Naive thymus-derived CD4-positive, alpha-beta T cell (primary cell): ENCODE measurements around the gene PAX5. TPM values are rescaled to one million over a fixed set of nuclear protein-coding genes. Genes with fewer than 3 reads are reported as not detected.

Source experiments
- ATAC-seq: fragments of 150-1000 bp; cut with Tn5 transposase; 2 replicates; pipeline ENCODE4 v1.10.0; 2021; ENCODE audit warnings: mild to moderate bottlenecking, moderate library complexity
- CTCF ChIA-PET: fragments of 350-600 bp; sonication (Branson Sonifier 250); formaldehyde crosslinking; loops from one replicate; lab custom pipeline; 2021; ENCODE audit warnings: antibody characterized with exemption; lab: Charles Lee
- POLR2A ChIA-PET: fragments of 350-600 bp; sonication (Branson Sonifier 250); formaldehyde crosslinking; loops from one replicate; lab custom pipeline; 2021; ENCODE audit warnings: antibody characterized with exemption, inconsistent platforms; lab: Charles Lee
- DNase-seq, 9 donors: peaks; one replicate each; pipeline versions ENCODE4 v3.0.0 to v3.0.0-alpha.2; 2020 to 2022; ENCODE audit warnings: mixed read lengths in 1 of 9
- H3K27ac ChIP-seq: one replicate; pipeline ENCODE4 v1.7.0; 2013; ENCODE audit warnings: mild to moderate bottlenecking, low read depth, low read length, moderate library complexity
- H3K27me3 ChIP-seq, 2 donors: one replicate each; pipeline ENCODE4 v1.7.0; 2013; ENCODE audit warnings: low read length in 2 of 2, mild to moderate bottlenecking in 2 of 2, moderate library complexity in 2 of 2; ENCODE audit not compliant: control insufficient read depth in 2 of 2, insufficient read depth in 2 of 2
- H3K36me3 ChIP-seq, 3 experiments: 1 replicate in 2 of 3; 2 replicates in 1 of 3; pipeline ENCODE4 v1.7.0; 2013; ENCODE audit warnings: low read length in 3 of 3, mild to moderate bottlenecking in 3 of 3, moderate library complexity in 1 of 3; ENCODE audit not compliant: insufficient read depth in 3 of 3, control insufficient read depth in 2 of 3
- H3K4me1 ChIP-seq, 2 donors: one replicate each; pipeline ENCODE4 v1.7.0; 2013; ENCODE audit warnings: low read length in 2 of 2, mild to moderate bottlenecking in 2 of 2, moderate library complexity in 1 of 2; ENCODE audit not compliant: control insufficient read depth in 2 of 2, insufficient read depth in 2 of 2
- H3K4me3 ChIP-seq: 2 replicates; pipeline ENCODE4 v1.7.0; 2013; ENCODE audit warnings: mild to moderate bottlenecking, low read length
- H3K9me3 ChIP-seq, 3 experiments: 1 replicate in 2 of 3; 2 replicates in 1 of 3; pipeline ENCODE4 v1.7.0; 2013; ENCODE audit warnings: low read length in 3 of 3; ENCODE audit not compliant: control insufficient read depth in 2 of 3
- H3K27ac Mint-ChIP-seq, 9 donors: one replicate each; pipeline ENCODE4 v1.8.0; 2020 to 2022; ENCODE audit warnings: mixed read lengths in 9 of 9, mild to moderate bottlenecking in 8 of 9, moderate library complexity in 5 of 9, inconsistent platforms in 2 of 9
- H3K27me3 Mint-ChIP-seq, 5 donors: one replicate each; pipeline ENCODE4 v1.8.0; 2021 to 2022; ENCODE audit warnings: mixed read lengths in 5 of 5, mild to moderate bottlenecking in 1 of 5
- H3K36me3 Mint-ChIP-seq, 5 donors: one replicate each; pipeline ENCODE4 v1.8.0; 2020 to 2022; ENCODE audit warnings: mixed read lengths in 5 of 5, mild to moderate bottlenecking in 3 of 5, inconsistent platforms in 1 of 5
- H3K4me1 Mint-ChIP-seq, 7 donors: one replicate each; pipeline ENCODE4 v1.8.0; 2020 to 2022; ENCODE audit warnings: mixed read lengths in 7 of 7, mild to moderate bottlenecking in 3 of 7, inconsistent platforms in 1 of 7
- H3K4me3 Mint-ChIP-seq, 10 donors: one replicate each; pipeline ENCODE4 v1.8.0; 2020 to 2022; ENCODE audit warnings: mild to moderate bottlenecking in 10 of 10, mixed read lengths in 10 of 10, moderate library complexity in 6 of 10, inconsistent platforms in 2 of 10
- H3K9me3 Mint-ChIP-seq, 11 donors: one replicate each; pipeline ENCODE4 v1.8.0; 2020 to 2022; ENCODE audit warnings: mixed read lengths in 11 of 11, mild to moderate bottlenecking in 4 of 11, inconsistent platforms in 1 of 11, moderate library complexity in 1 of 11
- intact Hi-C, 2 donors: fragments of 100-400 bp; cut with micrococcal nuclease; formaldehyde crosslinking; loops; one replicate each; pipeline ENCODE4 v1.15.1; 2023
- polyA plus RNA-seq, 2 donors: library from polyadenylated mRNA; unstranded; fragments of 300-500 nt; fragmentation: Illumina TruSeq; gene quantifications; one replicate each; pipeline ENCODE4 v1.2.3, GENCODE V29; 2021
- total RNA-seq, 6 experiments: library from RNA in 5 of 6; stranded (reverse) in 5 of 6; gene quantifications; 1 replicate in 5 of 6; 2 replicates in 1 of 6; pipeline ENCODE4 v1.2.3 and lab custom pipeline; 2021 to 2026

PAX5 gene
- total and polyA plus RNA-seq, 7 experiments from 2014 or later = 0.10 to 8.0 (median 0.38) TPM; not detected in 1

- ChIA-PET POLR2A (no interaction called here), CTCF (no interaction called here)
- no peaks in the 10 kb centered on the region for H3K9me3 ChIP-seq
- H3K27me3 Mint-ChIP-seq = peaks cover 0 to 13% (median 4%) of the 10 kb centered on the region in 5 donors
- H3K4me1 ChIP-seq = no peaks in the 10 kb centered on the region
- H3K36me3 Mint-ChIP-seq = no peaks in the 10 kb centered on the region
- no peaks in the 10 kb centered on the region for H3K36me3 ChIP-seq
- no peaks in the 10 kb centered on the region for H3K27me3 ChIP-seq
- H3K27ac ChIP-seq = no peak overlapping the region
- intact Hi-C loops = no loop called here
- H3K4me3 ChIP-seq = no peak overlapping the region
- H3K9me3 Mint-ChIP-seq = no peaks in the 10 kb centered on the region
- no peak overlapping the region for H3K4me3 Mint-ChIP-seq
- no peak for ATAC-seq
- H3K4me1 Mint-ChIP-seq = peaks cover 0 to 1% (median 0%) of the 10 kb centered on the region in 7 donors
- DNase-seq = no peak
- no peak overlapping the region for H3K27ac Mint-ChIP-seq
These were observed 198.6 kb downstream of the PAX5 start for GRCh38 chr9:36835271-36835996.

DNA sequence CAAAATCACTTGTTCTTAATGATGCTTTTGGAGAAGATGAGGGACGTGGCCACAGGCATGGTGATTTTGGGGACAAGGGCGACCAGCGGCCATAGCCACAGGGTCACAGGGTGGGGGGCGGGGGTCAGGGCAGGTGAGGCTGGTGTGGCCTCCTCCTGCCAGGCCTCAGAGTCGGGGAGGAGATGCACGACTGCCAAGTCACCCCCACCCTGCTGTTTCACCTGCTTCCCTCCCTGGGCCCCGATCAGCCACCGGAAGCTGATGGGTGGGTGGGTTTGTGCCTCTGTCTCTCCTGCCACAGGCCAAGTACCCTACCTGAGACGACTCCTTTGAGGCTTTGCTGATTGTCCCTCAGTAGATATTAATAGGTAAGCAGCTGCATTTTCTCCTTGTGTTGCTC, 199.3 kb downstream of the PAX5 start:
- POLR2A ChIA-PET = no interaction called here
- ATAC-seq = no peak
- intact Hi-C loops = no loop called here
- no peaks in the 10 kb centered on the region for H3K9me3 ChIP-seq
- H3K36me3 Mint-ChIP-seq = no peaks in the 10 kb centered on the region
- peaks cover 0 to 1% (median 0%) of the 10 kb centered on the region in 7 donors for H3K4me1 Mint-ChIP-seq
- CTCF ChIA-PET = no interaction called here
- no peak overlapping the region for H3K27ac Mint-ChIP-seq
- H3K4me1 ChIP-seq = no peaks in the 10 kb centered on the region
- no peak overlapping the region for H3K4me3 ChIP-seq
- H3K9me3 Mint-ChIP-seq = no peaks in the 10 kb centered on the region
- no peak overlapping the region for H3K27ac ChIP-seq
- peaks cover 0 to 9% (median 4%) of the 10 kb centered on the region in 5 donors for H3K27me3 Mint-ChIP-seq
- H3K27me3 ChIP-seq = no peaks in the 10 kb centered on the region
- H3K36me3 ChIP-seq = no peaks in the 10 kb centered on the region
- no peak overlapping the region for H3K4me3 Mint-ChIP-seq
- no peak for DNase-seq

DNA sequence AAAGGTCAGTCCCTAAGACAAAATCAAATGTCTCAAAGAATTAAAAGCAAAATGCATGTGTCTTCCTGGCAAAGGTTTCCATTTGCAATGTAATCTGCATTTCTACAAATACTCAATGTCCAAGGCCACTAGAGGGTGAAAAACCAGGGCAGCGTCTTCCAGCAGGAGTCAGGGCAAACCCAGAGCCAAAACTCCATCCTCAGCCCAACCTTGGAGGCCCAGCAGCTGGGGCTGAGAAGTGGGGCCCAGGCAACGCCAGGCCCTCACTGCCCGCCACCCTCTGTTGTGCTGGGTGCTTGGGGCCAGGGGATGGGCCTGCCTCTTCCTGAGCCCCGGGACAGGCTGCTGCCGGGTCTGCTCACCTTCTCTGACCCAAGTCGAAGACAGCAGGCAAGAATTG, 200.1 kb downstream of the PAX5 start:
- Mint-ChIP-seq H3K27ac (no peak overlapping the region), H3K27me3 (peaks cover 0 to 7% (median 3%) of the 10 kb centered on the region in 5 donors), H3K4me3 (no peak overlapping the region), H3K4me1 (peaks cover 0 to 1% (median 0%) of the 10 kb centered on the region in 7 donors), H3K9me3 (no peaks in the 10 kb centered on the region), H3K36me3 (no peaks in the 10 kb centered on the region)
- ChIA-PET CTCF (no interaction called here), POLR2A (no interaction called here)
- ATAC-seq (no peak), DNase-seq (no peak)
- no peak overlapping the region for H3K27ac ChIP-seq
- H3K4me3 ChIP-seq = no peak overlapping the region
- intact Hi-C loops = no loop called here
- H3K4me1 ChIP-seq = no peaks in the 10 kb centered on the region
- no peaks in the 10 kb centered on the region for H3K9me3 ChIP-seq
- H3K36me3 ChIP-seq = no peaks in the 10 kb centered on the region
- no peaks in the 10 kb centered on the region for H3K27me3 ChIP-seq

- no peak overlapping the region for H3K27ac ChIP-seq
These were observed 201.8 kb downstream of the PAX5 start for GRCh38 chr9:36832164-36832795.

DNA sequence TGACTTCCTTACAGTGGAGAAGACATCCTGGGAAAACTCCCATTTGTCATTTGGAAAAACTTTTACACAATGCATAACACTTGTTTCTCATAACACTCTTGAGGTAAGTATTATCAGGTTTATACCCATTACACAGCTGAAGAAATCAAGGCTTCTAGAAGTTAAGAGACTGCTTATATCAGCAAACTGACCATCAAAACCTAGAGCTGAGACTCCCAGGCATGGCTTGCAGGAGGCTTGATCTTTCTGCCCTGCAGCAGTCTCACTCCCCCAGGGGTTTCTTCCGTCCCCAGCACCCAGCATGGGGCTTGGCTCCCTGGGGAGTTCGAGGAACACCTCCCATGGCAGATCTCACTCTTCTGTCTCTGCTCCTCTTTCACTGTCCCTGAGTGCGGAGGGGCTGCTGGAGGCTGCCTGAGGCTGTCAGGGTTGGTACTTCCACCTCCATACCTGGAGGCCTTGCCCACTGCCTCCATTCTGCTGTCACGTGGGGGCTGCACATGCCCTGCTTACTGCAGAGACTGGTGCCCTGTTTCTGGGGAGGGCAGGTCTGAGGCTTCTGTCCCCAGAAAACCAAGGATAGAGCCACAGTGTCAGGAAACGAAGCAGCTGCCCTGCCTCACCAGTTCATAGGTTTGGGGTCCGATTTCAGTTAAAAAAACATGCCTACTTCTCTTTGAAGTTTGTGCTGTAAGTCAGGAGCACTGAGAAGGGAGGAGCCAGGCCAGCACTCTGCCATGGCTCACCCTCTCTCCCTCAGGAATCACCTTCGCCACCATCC, 202.5 kb downstream of the PAX5 start:
- Histone ChIP-seq H3K9me3 (no peaks in the 10 kb centered on the region), H3K4me1 (no peaks in the 10 kb centered on the region), H3K27me3 (no peaks in the 10 kb centered on the region), H3K27ac (no peak overlapping the region), H3K4me3 (no peak overlapping the region), H3K36me3 (no peaks in the 10 kb centered on the region)
- H3K9me3 Mint-ChIP-seq = no peaks in the 10 kb centered on the region
- H3K4me1 Mint-ChIP-seq = no peaks in the 10 kb centered on the region
- intact Hi-C loops = no loop called here
- H3K27ac Mint-ChIP-seq = no peak overlapping the region
- DNase-seq = no peak
- H3K36me3 Mint-ChIP-seq = no peaks in the 10 kb centered on the region
- POLR2A ChIA-PET = no interaction called here
- CTCF ChIA-PET = no interaction called here
- no peak overlapping the region for H3K4me3 Mint-ChIP-seq
- H3K27me3 Mint-ChIP-seq = peaks cover 0 to 14% (median 6%) of the 10 kb centered on the region in 5 donors
- no peak for ATAC-seq

More at GRCh38 chr9:36832164-36832795, 201.8 kb downstream of the PAX5 start:
- H3K4me1 Mint-ChIP-seq = no peaks in the 10 kb centered on the region
- ChIA-PET CTCF (no interaction called here), POLR2A (no interaction called here)
- no peaks in the 10 kb centered on the region for H3K9me3 Mint-ChIP-seq
- no peak overlapping the region for H3K4me3 Mint-ChIP-seq
- no peaks in the 10 kb centered on the region for H3K4me1 ChIP-seq
- intact Hi-C loops = no loop called here
- H3K36me3 ChIP-seq = no peaks in the 10 kb centered on the region
- peaks cover 0 to 8% (median 3%) of the 10 kb centered on the region in 5 donors for H3K27me3 Mint-ChIP-seq
- no peaks in the 10 kb centered on the region for H3K36me3 Mint-ChIP-seq
- no peaks in the 10 kb centered on the region for H3K9me3 ChIP-seq
- DNase-seq (no peak), ATAC-seq (no peak)
- no peak overlapping the region for H3K27ac Mint-ChIP-seq
- no peaks in the 10 kb centered on the region for H3K27me3 ChIP-seq
- H3K4me3 ChIP-seq = no peak overlapping the region

DNA sequence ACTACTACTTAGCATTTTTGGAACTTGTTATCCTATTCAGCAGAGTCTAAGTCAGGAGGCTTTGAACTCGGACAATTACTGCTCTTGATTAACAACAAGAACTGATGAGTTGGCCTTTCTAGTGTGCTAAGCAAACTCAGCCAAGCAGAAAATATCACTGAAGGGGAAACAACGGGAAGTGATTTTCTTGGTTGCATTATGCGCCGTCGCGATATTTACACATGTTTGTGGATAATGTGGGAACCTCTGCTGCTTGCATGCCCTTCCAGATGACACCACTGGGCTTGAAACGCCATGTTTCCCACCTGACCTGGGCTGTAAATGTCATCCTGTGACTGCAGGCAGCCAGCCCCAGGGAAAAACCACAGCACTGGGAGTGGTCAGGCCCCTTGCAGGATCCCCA, 205.5 kb downstream of the PAX5 start:
- Mint-ChIP-seq H3K4me1 (no peaks in the 10 kb centered on the region), H3K27ac (no peak overlapping the region), H3K4me3 (no peak overlapping the region), H3K9me3 (no peaks in the 10 kb centered on the region), H3K36me3 (no peaks in the 10 kb centered on the region), H3K27me3 (peaks cover 0 to 14% (median 8%) of the 10 kb centered on the region in 5 donors)
- Histone ChIP-seq H3K27me3 (no peaks in the 10 kb centered on the region), H3K4me3 (no peak overlapping the region), H3K4me1 (no peaks in the 10 kb centered on the region), H3K36me3 (no peaks in the 10 kb centered on the region), H3K27ac (no peak overlapping the region), H3K9me3 (no peaks in the 10 kb centered on the region)
- POLR2A ChIA-PET = no interaction called here
- intact Hi-C loops = no loop called here
- DNase-seq (no peak), ATAC-seq (no peak)
- CTCF ChIA-PET = no interaction called here
